PC-3 (cell line): ENCODE data around the gene FREY1. TPM values are rescaled to one million over a fixed set of nuclear protein-coding genes. Genes with fewer than 3 reads are reported as not detected.

ENCODE experiments used
- ATAC-seq: fragments of 200-7000 bp; cut with Tn5 transposase; 2 replicates; pipeline ENCODE4 v1.9.1; 2020; ENCODE audit warnings: mild to moderate bottlenecking, moderate library complexity
- BruUV-seq: library from RNA; stranded (reverse); fragments of 400-500 nt; replicated peaks from 2 replicates; lab custom pipeline; 2021; lab: Mats Ljungman, UMichigan
- CTCF ChIA-PET: fragments of 300-600 bp; sonication (Branson Sonifier 250); formaldehyde crosslinking; loops from one replicate; lab custom pipeline; 2022; ENCODE audit warnings: antibody characterized with exemption; lab: Charles Lee
- POLR2A ChIA-PET: fragments of 300-600 bp; sonication (Branson Sonifier 250); formaldehyde crosslinking; loops from one replicate; lab custom pipeline; 2022; ENCODE audit warnings: antibody characterized with exemption; ENCODE audit not compliant: unreplicated experiment; lab: Charles Lee
- DNase-seq: peaks from one replicate; pipeline ENCODE4 v3.0.0-alpha.2; 2015
- H2AFZ ChIP-seq: fragments of 300-600 bp; sonication (generic); 2 replicates; pipeline ENCODE4 v1.6.0; 2016; ENCODE audit warnings: antibody characterized with exemption, low read length
- H3F3A ChIP-seq: fragments of 300-600 bp; sonication (generic); one replicate; pipeline ENCODE4 v1.6.0; 2017; ENCODE audit warnings: antibody characterized with exemption, low read length, control low read depth, mild to moderate bottlenecking; ENCODE audit not compliant: unreplicated experiment
- H3K27ac ChIP-seq: fragments of 300-600 bp; sonication (generic); 2 replicates; pipeline ENCODE4 v1.5.1; 2016; ENCODE audit warnings: mild to moderate bottlenecking, low read length
- H3K27me3 ChIP-seq: fragments of 300-600 bp; sonication (generic); 2 replicates; pipeline ENCODE4 v1.6.1; 2016; ENCODE audit warnings: low read length, mixed read lengths
- H3K36me3 ChIP-seq: fragments of 300-600 bp; sonication (generic); 2 replicates; pipeline ENCODE4 v1.6.1; 2016; ENCODE audit warnings: low read depth, mixed run types, low read length, mixed read lengths
- H3K4me1 ChIP-seq: fragments of 300-600 bp; sonication (generic); 2 replicates; pipeline ENCODE4 v1.5.1; 2016; ENCODE audit warnings: low read length; ENCODE audit not compliant: insufficient read depth
- H3K4me2 ChIP-seq: fragments of 300-600 bp; sonication (generic); 2 replicates; pipeline ENCODE4 v1.6.0; 2016; ENCODE audit warnings: low read length
- H3K4me3 ChIP-seq: fragments of 300-600 bp; sonication (generic); 2 replicates; pipeline ENCODE4 v1.5.1; 2016; ENCODE audit warnings: mild to moderate bottlenecking, low read length, mixed read lengths
- H3K79me2 ChIP-seq: fragments of 300-600 bp; sonication (generic); 2 replicates; pipeline ENCODE4 v1.6.1; 2017; ENCODE audit warnings: low read length, mixed read lengths
- H3K9ac ChIP-seq: fragments of 300-600 bp; sonication (generic); 2 replicates; pipeline ENCODE4 v1.6.0; 2016; ENCODE audit warnings: mild to moderate bottlenecking, low read length
- H3K9me2 ChIP-seq: fragments of 300-600 bp; sonication (generic); replicated peaks from 2 replicates; pipeline ENCODE4 v1.6.1; 2016; ENCODE audit warnings: mixed run types, low read length, mixed read lengths
- H3K9me3 ChIP-seq: fragments of 300-600 bp; sonication (generic); 2 replicates; pipeline ENCODE4 v1.6.1; 2016; ENCODE audit warnings: low read length, mixed read lengths
- H4K20me1 ChIP-seq: fragments of 300-600 bp; sonication (generic); 2 replicates; pipeline ENCODE4 v1.6.1; 2016; ENCODE audit warnings: low read length, mixed read lengths
- CTCF ChIP-seq: fragments of 300-600 bp; sonication (generic); conservative IDR thresholded peaks from 2 replicates; pipeline ENCODE4 v1.5.1; 2017; ENCODE audit warnings: antibody characterized with exemption, low read depth, mild to moderate bottlenecking, low read length
- EZH2 ChIP-seq: fragments of 300-600 bp; sonication (generic); IDR thresholded peaks from one replicate; pipeline ENCODE4 v1.6.1; 2017; ENCODE audit warnings: antibody characterized with exemption, mild to moderate bottlenecking, low read length; ENCODE audit not compliant: unreplicated experiment
- EZH2phosphoT487 ChIP-seq: fragments of 300-600 bp; sonication (generic); IDR thresholded peaks from 2 replicates; pipeline ENCODE4 v1.6.1; 2018; ENCODE audit warnings: mild to moderate bottlenecking, antibody characterized with exemption, low read length, borderline replicate concordance
- intact Hi-C: fragments of 100-400 bp; cut with micrococcal nuclease; formaldehyde crosslinking; loops from 2 replicates; pipeline ENCODE4 v1.9.0; 2023
- total RNA-seq: library from RNA; depleted of rRNA; stranded (reverse); fragments of >200 nt; gene quantifications from 2 replicates; pipeline ENCODE4 v1.2.3, GENCODE V29; 2014

The FREY1 gene
- total RNA-seq, 1 experiment from 2014 or later: 0.15 TPM

- CTCF ChIA-PET: no interaction called here
- no TSS peak for BruUV-seq
These were observed 17.2 kb upstream of the FREY1 start for GRCh38 chr11:45924036-45924915.

GRCh38 chr11:45922425-45923082 lies 15.5 kb upstream of the FREY1 start, which contains the start of gene LARGE2:
Gene LARGE2 (plus strand): TSS chr11:45922656. CDS start chr11:45922883, 227 bp downstream.
- H3K27me3 ChIP-seq: no peaks in the 10 kb centered on the region
- peak within 1 kb of the TSS; percentile 75 for H3K9ac ChIP-seq
- peak within 1 kb of the TSS; percentile 82 for H3K4me3 ChIP-seq
- peak within 1 kb of the TSS; percentile 93 for H3K4me2 ChIP-seq
- H3K36me3 ChIP-seq: no peaks in the 10 kb centered on the region
- H3K9me2 ChIP-seq: no peaks in the 10 kb centered on the region
- H2AFZ ChIP-seq: peak within 1 kb of the TSS; percentile 90
- H3K27ac ChIP-seq: no peak within 1 kb of the TSS
- BruUV-seq: no TSS peak
- ChIA-PET CTCF (no interaction called here), POLR2A (no interaction called here)
- no peaks in the 10 kb centered on the region for H3F3A ChIP-seq
- H3K79me2 ChIP-seq: peaks cover 5% of the 10 kb centered on the region
- ATAC-seq (peak; percentile 24), DNase-seq (peak; percentile 67)
- TF ChIP-seq CTCF: no peak
- no peak for TF ChIP-seq EZH2
- TF ChIP-seq EZH2phosphoT487: no peak
- H3K9me3 ChIP-seq: no peaks in the 10 kb centered on the region
- intact Hi-C loops: no loop called here
- no peaks in the 10 kb centered on the region for H4K20me1 ChIP-seq
- no peaks in the 10 kb centered on the region for H3K4me1 ChIP-seq

More at GRCh38 chr11:45924036-45924915, 17.2 kb upstream of the FREY1 start:
- H3K4me1 ChIP-seq: no peaks in the 10 kb centered on the region
- H3K9me2 ChIP-seq: no peaks in the 10 kb centered on the region
- no peak overlapping the region for H3K27ac ChIP-seq
- no peaks in the 10 kb centered on the region for H4K20me1 ChIP-seq
- TF ChIP-seq EZH2 (no peak), CTCF (no peak), EZH2phosphoT487 (no peak)
- no peak for ATAC-seq
- DNase-seq: no peak
- H3K36me3 ChIP-seq: no peaks in the 10 kb centered on the region
- no peak overlapping the region for H2AFZ ChIP-seq
- H3K4me2 ChIP-seq: peak overlapping the region; percentile 37; the same call in 1 of the 2 replicates
- peaks cover 5% of the 10 kb centered on the region; the same call in 1 of the 2 replicates for H3K79me2 ChIP-seq
- no peaks in the 10 kb centered on the region for H3K9me3 ChIP-seq
- intact Hi-C loops: no loop called here
- H3K27me3 ChIP-seq: no peaks in the 10 kb centered on the region
- POLR2A ChIA-PET: no interaction called here
- no peak overlapping the region for H3K4me3 ChIP-seq
- no peaks in the 10 kb centered on the region for H3F3A ChIP-seq
- no peak overlapping the region for H3K9ac ChIP-seq
